HG03354 (cell line): ENCODE results near the gene MAGI2.

ENCODE experiments used
- ATAC-seq: cut with Tn5 transposase; IDR thresholded peaks from one replicate; pipeline ENCODE4 v1.9.1; 2021; ENCODE audit warnings: mild to moderate bottlenecking; ENCODE audit not compliant: unreplicated experiment, poor library complexity, severe bottlenecking

MAGI2 gene

DNA sequence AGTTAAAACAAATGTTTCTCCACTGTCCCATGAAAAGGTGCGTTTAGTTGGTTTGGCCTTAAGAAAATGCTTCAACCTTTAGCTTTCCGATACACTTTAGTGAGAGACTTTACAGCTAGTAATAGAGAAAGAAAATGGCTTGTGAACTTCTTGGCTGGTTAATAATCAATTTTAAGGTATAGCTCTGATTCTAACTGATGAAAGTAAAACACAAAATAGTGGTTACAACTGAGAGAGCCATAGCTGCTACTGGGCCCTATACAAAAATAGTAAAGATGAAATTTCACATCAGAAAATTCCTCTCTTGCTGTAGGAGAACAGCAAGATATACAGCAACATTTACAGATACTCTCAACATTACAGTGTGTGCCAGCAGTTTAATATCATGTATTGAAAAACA lies 1283.5 kb downstream of the MAGI2 start:
- ATAC-seq, result no peak

DNA sequence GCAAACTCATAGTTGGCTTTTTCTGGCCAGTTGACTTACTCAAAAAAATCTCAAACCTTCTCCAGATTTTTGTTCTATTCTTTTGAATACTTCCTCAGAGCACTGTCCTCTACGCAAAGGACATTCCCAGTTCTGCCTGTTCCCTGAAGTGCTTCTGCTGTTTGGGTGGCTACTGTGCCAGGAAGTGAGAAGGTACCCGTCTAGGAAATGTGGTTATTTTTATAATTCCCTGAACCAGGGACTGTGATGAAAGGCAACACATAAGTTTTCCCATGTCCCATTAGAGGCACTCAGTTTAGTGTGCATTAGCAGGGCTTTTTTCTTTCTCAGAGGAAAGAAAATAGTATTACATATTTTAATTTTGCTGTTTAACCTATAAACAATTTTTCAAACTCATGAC lies 1284.6 kb downstream of the MAGI2 start:
- no peak for ATAC-seq

DNA sequence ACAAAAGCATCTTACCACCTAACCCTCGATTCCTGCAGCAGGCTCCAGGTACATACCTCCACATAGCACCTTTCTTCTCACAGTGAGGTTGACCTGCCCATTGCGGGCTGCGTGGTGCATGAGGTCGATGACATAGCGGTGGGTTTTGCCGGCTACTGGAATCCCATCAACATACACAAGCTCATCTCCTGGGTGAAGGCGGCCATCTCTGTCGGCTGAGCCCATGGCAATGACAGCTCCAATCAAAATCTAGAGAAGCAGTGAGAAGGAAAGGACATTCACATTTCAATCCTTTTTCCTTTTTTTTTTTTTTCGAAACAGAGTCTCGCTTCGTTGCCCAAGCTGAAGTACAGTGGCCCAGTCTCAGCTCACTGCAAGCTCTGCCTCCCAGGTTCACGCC lies 1285.6 kb downstream of the MAGI2 start:
- ATAC-seq, result no peak

DNA sequence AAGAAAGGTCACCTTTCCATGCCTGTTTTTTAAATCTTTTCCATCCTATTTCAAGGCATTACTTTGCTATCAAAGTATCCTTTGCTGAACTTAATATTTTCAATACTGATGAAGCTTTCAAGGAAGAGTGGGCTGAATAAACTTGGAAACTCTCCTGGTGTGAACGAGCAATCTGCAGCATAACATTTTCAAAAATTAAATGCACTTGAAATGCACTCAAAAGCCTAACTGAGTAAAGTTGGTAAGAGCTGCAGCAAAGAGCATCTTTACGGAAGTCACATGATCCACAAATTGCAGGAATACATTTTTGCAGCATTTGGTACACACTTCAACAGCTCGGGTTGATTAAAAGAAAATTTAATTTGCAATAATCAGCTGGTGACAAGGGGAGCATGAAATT lies 1287.6 kb downstream of the MAGI2 start:
- ATAC-seq, result no peak

DNA sequence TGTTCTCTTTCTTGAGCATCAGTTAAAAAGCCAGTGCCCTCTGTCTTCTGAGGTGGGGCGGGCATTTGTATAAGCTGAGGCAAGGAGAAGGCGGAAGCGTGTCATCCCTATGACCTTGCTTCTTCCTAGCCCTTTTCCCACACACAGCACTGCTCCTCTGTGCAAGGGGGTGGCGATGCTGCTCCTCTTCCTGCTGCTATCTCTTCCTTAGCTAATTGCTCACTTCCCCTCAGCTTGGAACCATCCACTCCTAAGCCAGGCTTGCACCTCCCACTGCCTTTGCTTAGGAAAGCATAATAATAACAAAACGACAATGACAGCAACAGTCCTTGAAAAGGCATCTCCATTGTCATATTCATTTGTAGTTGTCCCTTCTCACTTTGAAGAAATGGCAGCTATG lies 1288.0 kb downstream of the MAGI2 start:
- no peak for ATAC-seq

DNA sequence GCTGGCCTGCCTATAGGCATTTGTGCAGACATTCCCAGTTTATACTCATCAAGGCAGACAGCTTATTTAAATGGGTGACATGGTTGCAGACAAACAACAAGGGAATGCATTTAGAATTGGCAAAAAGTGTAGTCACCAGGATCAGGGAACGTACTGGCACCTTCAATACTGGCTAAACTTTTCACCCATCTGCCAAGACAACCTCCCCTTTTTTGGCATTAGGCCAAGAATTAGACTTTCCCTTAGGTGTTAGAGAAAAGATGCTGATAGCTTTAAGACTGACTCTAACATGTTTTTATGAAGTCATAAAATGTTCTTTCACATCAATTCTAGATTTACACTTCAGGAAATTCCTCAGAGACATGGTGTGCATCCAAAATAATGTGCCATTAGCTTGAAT lies 1289.0 kb downstream of the MAGI2 start:
- no peak for ATAC-seq

DNA sequence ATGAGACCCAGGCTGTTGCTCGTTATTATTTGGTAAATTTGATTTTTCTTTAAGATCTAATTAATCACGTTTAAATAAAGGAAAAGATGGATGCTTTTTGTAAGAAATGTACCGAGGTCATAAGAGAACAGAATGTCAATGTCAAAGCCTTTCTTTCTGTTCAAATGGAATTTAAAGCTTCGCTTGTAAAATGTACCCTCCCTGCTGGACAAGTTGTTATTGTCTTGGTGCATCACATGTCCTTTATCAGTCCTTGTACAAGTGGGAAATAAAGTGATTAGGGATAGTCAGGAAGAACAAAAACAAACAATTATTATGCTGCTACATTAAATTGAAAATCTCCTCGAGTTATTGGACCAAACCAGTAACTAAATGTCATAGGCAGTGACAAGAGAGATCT lies 1291.7 kb downstream of the MAGI2 start:
- ATAC-seq, result no peak

DNA sequence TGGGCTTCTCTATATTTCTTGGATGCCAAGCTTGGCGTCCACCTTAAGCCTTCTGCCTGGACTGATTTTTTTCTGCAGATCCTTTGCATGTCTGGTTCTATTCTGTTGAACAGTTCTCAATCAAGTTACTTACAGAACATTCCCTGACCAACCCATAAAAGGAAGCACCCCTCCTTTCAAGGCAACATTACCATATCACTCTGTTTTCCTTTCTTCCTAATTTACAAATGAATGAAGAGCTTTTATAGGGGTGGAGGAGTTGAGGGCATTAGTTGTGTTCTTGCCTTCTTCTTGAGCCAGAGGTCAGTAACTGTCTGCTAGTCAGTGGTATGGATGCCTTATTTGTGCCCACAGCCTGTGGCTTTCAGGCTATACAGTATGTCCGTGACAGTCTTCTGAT lies 1293.9 kb downstream of the MAGI2 start:
- no peak for ATAC-seq

DNA sequence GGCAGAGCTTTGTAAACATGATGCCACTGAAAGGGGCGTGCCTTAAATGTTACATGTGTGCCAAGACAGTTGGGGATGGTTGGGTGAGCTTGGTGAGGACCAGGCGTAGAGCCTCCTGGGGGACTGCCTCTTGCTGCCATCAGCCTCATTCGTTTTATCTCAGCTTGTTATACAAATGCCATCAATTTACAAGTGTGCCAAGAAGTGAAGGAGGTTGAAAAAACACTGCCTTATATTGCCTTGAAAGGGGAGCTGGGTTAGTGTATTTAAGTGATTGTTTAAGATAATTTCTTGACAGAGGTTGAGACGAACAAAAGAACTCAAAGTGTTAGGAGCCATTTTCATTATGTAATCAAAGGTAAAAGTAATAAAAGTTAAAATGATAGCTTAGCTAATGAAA lies 1300.2 kb downstream of the MAGI2 start:
- ATAC-seq, result no peak

DNA sequence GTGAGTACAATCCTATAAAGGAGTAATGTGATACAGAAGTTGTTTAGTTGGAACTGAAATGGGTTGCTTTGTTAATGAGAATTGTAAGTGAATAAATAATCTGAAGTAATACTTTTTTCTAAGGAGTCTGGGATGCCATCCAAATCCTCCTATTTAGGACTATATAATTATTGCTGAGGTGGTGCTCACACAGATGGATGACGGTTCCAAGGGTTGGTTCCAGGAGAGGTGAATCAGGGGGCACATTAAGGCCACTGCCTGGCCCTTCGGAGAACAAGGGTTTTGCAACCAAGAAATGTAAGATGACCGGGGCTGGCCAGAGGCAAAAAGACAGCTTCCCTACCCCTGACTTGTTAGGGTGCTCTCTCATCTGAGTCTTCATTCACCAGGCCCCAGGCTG lies 1302.2 kb downstream of the MAGI2 start:
- ATAC-seq, result no peak

DNA sequence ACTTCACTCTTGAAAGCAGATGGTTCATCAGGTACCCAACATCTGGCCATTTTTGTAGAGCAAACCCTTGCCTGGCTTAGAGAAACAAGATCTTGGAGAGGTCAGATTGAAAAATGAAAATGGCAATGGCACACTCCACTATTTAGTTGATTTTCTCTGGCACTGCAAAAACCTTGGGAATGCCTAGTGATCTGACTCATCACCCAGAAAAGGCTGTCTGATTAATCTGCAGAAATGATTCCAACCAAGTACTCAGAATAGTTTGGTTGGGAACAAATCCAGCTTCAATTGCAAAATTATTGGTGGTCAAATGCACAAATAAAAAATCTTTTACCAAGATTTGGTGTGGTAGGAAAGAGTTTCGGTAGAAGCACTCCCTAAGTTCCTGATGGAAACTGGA lies 1303.7 kb downstream of the MAGI2 start:
- no peak for ATAC-seq

DNA sequence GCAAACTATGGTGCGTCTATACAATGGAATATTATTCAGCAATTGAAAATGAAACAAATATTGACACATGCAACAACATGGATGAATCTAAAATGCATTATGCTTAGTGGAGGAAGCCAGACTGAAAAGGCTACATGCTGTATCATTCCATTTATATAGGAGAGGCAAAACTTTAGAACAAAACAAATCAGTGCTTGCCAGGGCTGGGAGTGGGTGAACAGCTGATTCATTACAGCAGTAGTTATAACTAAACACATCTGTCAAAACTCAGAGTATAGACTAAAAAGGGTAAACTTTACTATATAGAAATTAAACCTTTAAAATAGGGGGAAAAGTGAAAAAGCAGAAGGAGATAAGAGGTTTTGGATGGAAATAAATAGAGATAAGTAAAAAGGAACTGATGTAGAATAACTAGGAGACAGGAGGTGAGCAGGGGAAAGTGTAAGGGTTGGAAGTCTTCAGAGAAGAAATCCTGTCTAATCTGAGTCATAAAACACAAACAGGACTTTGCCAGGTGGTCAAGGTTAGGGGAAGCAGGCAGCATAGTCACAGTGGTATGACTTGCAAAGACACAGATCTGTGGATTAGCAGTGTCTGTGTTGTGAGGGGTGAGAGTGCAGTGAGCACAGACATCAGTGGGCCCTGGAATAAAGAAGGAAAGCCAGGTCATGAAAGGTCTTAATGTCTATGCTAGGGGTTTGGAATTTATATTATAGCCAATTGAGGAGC lies 1305.1 kb downstream of the MAGI2 start:
- no peak for ATAC-seq

DNA sequence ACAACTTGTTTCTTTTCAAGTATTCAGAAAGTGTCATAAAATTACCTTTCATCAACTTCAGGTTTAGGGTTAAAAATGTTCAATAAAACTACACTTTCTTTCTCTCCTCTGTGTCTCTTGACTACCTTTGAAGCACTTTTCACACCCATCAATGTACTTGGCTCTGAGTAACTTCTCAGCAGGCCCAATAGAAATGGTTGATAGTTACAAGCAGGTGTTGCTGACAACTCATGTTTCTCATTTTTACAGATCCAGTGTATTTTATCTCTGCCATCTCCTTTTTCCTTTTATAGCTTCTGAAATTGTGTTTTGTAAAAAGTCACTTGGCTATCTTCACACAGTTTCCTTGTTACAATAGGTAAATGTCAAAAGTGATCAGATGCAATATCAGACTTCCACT lies 1306.9 kb downstream of the MAGI2 start:
- no peak for ATAC-seq

DNA sequence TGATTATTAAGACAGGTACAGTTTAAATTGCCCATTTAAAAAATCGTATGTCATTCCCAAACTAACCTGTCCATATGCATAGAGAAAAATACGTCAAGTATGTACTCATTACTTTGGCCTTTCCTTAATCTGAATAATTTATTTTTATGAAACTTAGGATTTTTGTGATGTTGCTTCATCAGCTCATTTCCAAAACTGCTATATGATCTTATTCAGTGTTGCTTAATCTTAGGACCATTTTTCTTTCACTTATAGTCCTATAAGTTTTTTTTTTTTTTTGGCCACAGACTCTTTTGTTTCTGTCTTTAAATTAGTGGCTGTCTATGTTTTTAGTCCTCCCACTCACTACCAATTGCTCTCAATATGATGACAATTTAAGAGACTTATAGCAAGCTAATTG lies 1309.8 kb downstream of the MAGI2 start:
- no peak for ATAC-seq

DNA sequence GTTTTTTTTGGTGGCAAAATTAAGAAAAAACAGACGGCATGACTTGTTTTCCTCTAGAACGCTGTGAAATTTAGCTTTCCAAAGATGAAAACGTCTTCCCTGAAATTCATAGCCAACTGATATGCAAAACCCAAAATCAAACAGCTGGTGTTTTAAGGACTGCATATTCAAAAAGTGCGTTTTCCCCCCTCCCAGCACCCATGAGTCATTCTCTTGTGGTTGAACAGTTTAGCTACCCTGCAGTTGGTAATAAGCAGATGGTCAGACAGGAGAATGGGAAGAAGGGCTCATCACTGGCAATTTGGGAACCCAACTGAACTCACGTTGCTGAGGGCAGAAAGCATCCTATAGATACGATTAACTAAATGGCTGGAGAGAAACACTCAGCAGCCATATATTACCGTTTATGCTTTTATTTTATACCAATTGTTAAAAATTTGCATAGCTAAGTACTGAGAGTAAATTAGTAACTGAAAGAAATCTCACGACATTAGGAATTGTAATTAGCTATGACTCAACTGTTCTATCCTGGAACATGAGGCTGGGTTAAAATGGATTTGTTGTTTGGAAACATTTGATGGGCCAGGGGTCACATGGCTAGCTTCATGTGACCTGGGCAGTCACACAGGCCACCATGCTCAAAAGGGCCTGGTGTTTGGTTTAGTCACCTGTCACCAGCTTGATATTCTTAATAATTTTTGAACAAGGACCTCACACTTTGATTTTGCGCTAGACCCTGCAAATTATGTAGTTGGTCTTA lies 1311.8 kb downstream of the MAGI2 start:
- ATAC-seq, result no peak

DNA sequence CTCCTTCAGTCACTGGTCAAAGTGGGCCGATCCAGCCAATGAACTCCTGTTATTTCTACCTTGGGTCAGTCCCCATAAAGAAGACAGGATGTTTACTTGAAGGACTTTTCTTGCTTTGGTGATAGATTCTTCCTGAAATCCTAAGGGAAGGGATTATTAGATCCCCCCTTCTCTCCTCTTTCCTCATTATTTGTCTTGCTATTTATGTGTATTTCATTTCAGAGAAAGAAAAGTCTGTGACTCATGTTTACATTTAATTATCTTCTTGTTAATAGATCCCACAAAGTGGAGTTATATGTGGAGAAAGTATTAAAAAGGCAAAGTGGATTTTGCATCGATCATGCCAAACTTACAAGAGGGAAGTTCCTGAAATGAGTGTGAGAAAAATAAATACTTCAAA lies 1313.4 kb downstream of the MAGI2 start:
- ATAC-seq, result no peak

DNA sequence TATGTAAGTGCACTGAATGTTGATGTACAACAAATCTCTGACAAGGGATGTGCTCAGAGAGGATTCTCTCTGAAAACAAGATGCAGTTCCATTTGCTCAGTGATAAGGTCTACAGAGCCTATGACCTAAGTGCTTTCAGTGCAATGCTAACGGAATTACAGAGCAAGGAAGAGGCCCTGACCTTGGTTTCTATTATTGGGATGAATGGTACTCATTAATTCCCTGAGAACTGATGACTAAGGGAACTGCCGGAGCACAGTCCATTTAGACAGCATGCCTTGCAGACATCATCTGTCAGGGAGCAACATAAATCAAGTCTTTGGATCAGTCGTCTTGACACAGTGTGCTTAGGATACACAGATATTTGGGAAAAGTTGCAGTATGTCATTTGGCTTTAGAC lies 1314.1 kb downstream of the MAGI2 start:
- no peak for ATAC-seq

DNA sequence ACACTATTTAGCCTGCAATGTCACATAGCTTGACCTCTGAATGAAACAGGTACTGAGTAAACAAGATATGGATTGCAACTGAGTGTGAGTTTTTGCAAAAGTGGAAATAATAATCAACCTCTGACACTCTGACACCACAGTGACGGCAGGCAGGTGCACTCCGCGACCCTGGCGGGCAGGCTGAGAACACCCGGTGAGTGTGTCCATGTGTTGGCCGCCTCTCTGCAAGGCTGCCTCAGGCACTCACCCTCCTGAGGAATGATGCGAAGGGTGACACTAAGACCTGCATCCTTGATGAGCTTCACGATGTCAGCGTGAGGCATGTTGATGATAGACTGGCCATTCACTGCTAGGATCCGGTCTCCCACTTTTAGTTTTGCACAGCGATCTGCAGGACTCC lies 1318.7 kb downstream of the MAGI2 start:
- ATAC-seq, result no peak

DNA sequence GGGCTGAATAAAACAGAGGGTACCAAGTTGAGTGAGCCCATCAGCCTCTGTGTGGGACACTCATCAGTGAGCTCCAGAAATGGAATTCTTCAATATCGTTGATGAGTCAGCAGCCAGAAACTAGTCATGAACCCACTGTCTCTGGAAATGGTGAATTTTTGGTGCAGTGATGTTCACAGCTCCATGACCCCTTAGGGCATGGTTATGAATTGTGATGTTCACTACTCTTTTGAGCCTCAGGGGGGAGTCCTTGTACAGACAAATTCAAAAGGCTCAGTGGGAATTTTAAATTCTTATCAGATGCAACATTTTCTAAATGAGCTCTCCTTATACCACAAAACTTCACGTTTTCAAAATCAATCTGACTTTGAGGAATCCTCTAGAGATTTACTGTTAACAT lies 1319.2 kb downstream of the MAGI2 start:
- peak; percentile 74 for ATAC-seq

DNA sequence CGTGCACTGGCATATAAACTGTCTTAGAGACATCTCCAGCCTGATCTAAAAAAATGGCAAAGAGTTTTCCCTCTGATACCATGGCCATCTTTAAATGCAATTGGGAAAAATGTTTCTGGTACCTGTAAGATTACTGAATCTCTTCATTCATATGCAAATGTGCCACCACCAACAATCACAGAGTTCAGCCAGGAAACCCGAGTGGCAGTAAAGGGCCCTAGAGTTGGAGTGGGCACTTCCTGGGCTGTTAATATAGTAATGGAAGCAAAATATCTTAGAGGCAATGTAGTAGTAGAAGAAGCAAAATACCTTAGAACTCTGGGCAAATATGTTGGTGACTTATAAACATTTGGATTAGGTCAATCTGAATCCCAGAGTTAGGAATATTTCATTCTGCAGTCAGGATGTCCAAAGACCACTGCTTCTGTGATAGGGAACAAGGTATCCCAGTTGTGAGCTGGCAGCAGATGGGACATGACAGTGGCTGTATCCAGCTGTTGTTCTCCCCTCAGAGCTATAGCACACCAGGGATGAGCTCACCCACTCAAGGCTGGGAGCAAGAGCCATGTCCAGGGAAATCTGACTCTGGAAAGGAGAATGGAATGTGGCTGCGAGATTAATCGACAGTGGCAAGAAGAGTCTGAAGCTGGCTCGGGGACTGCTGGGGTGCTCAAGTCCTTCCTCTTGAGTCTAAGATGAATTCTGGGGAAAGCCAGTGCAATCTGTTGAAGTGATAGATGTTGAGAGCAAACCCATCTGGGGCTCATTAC lies 1322.8 kb downstream of the MAGI2 start:
- no peak for ATAC-seq

DNA sequence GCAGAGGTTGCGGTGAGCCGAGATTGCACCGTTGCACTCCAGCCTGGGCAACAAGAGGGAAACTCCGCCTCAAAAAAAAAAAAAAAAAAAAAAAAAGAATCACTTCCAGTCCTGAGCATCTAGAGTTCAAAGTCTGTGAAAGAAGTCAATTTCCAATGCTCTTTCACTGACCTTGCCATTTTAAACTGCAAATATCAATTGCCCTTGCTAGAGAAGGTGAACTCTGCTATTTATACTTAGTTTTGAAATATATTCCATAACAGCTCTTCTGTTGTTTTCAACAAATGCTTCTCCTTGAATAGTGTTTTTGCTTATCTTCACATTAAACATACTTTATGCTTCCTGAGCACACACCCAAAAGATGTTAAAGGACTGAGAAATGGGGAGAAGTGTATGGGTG lies 1323.6 kb downstream of the MAGI2 start:
- no peak for ATAC-seq
